WTC11 (cell line): ENCODE measurements around the gene RPUSD4. TPM values are rescaled to one million over a fixed set of nuclear protein-coding genes. Genes with fewer than 3 reads are reported as not detected.

ENCODE experiments used
- ATAC-seq: fragments of 200-7000 bp; cut with Tn5 transposase; 2 replicates; pipeline ENCODE4 v1.10.0; 2021; ENCODE audit warnings: mild to moderate bottlenecking, moderate library complexity
- CTCF ChIA-PET: fragments of 300-600 bp; sonication (Branson Sonifier 250); formaldehyde crosslinking; loops from one replicate; lab custom pipeline; 2021; ENCODE audit warnings: antibody characterized with exemption; lab: Charles Lee
- POLR2A ChIA-PET: fragments of 350-600 bp; sonication (Branson Sonifier 250); formaldehyde crosslinking; loops from one replicate; lab custom pipeline; 2021; ENCODE audit warnings: antibody characterized with exemption; lab: Charles Lee
- DNase-seq: peaks from one replicate; pipeline ENCODE4 v3.0.0; 2021; ENCODE audit warnings: low spot score
- H3K27ac Mint-ChIP-seq: 2 replicates; pipeline ENCODE4 v1.8.0; 2021; ENCODE audit warnings: mixed read lengths
- H3K27me3 Mint-ChIP-seq: 2 replicates; pipeline ENCODE4 v1.8.0; 2021; ENCODE audit warnings: low read depth, mild to moderate bottlenecking, moderate library complexity, mixed read lengths
- H3K36me3 Mint-ChIP-seq: 2 replicates; pipeline ENCODE4 v1.8.0; 2021; ENCODE audit warnings: mixed read lengths
- H3K4me1 Mint-ChIP-seq: 2 replicates; pipeline ENCODE4 v1.8.0; 2022; ENCODE audit warnings: mixed read lengths
- H3K4me3 Mint-ChIP-seq: 2 replicates; pipeline ENCODE4 v1.8.0; 2021; ENCODE audit warnings: mild to moderate bottlenecking, moderate library complexity, mixed read lengths
- H3K9me3 Mint-ChIP-seq: 2 replicates; pipeline ENCODE4 v1.8.0; 2021; ENCODE audit warnings: mixed read lengths
- AR ChIP-seq: fragments of 250-450 bp; sonication (Bioruptor Pico); IDR thresholded peaks from 2 replicates; pipeline ENCODE4 v1.9.0; 2021; ENCODE audit warnings: mild to moderate bottlenecking
- ERG ChIP-seq: fragments of 250-450 bp; sonication (Bioruptor Pico); IDR thresholded peaks from 2 replicates; pipeline ENCODE4 v1.8.0; 2021; ENCODE audit warnings: mild to moderate bottlenecking
- HMGA2 ChIP-seq: fragments of 250-450 bp; sonication (Bioruptor Pico); IDR thresholded peaks from 2 replicates; pipeline ENCODE4 v1.4.0; 2021; ENCODE audit warnings: mild to moderate bottlenecking, moderate library complexity
- MXD4 ChIP-seq: fragments of 250-450 bp; sonication (Bioruptor Pico); IDR thresholded peaks from 2 replicates; pipeline ENCODE4 v1.8.0; 2021; ENCODE audit warnings: mild to moderate bottlenecking, moderate library complexity, borderline replicate concordance
- NFE2L1 ChIP-seq: sonication (generic); formaldehyde crosslinking; IDR thresholded peaks from 2 replicates; pipeline ENCODE4 v1.8.1; 2023; ENCODE audit warnings: missing genetic modification reagents
- NFYB ChIP-seq: sonication (generic); formaldehyde crosslinking; conservative IDR thresholded peaks from 2 replicates; pipeline ENCODE4 v1.8.0; 2022; ENCODE audit warnings: low read depth, missing genetic modification reagents
- NR2C2 ChIP-seq: sonication (generic); formaldehyde crosslinking; IDR thresholded peaks from 2 replicates; pipeline ENCODE4 v1.8.0; 2022; ENCODE audit warnings: mild to moderate bottlenecking, missing genetic modification reagents
- RELA ChIP-seq: sonication (generic); formaldehyde crosslinking; IDR thresholded peaks from 2 replicates; pipeline ENCODE4 v1.8.1; 2022; ENCODE audit warnings: missing genetic modification reagents, mild to moderate bottlenecking, borderline replicate concordance
- ZNF263 ChIP-seq: sonication (generic); formaldehyde crosslinking; IDR thresholded peaks from 2 replicates; pipeline ENCODE4 v1.8.1; 2022; ENCODE audit warnings: low read depth, mild to moderate bottlenecking, moderate library complexity, missing genetic modification reagents
- ZSCAN18 ChIP-seq: fragments of 250-450 bp; sonication (Bioruptor Pico); IDR thresholded peaks from 2 replicates; pipeline ENCODE4 v2.1.2; 2022; ENCODE audit warnings: mild to moderate bottlenecking, moderate library complexity
- total RNA-seq: library from RNA; stranded (reverse); gene quantifications from 3 replicates; pipeline ENCODE4 v1.2.3, GENCODE V29; 2021

Gene RPUSD4
- total RNA-seq, 1 experiment from 2014 or later: 46.6 TPM

GRCh38 chr11:126153972-126154371, 57.5 kb downstream of the RPUSD4 start (continued):
- TF ChIP-seq AR (CRISPR knock-in tag): no peak
- TF ChIP-seq NFYB (CRISPR knock-in tag): no peak
- TF ChIP-seq, all 79 proteins: peak for 0

- Mint-ChIP-seq H3K4me1 (peaks cover 36% of the 10 kb centered on the region), H3K9me3 (peaks cover 12% of the 10 kb centered on the region), H3K36me3 (peaks cover 4% of the 10 kb centered on the region), H3K27ac (no peak overlapping the region), H3K27me3 (peaks cover 9% of the 10 kb centered on the region), H3K4me3 (no peak overlapping the region)
- ATAC-seq (no peak), DNase-seq (no peak)
- ChIA-PET CTCF (interaction anchor here (0.5 kb wide), 1 partner anchor 146 kb away, joined by 3 read pairs; no protein-coding TSS in a partner anchor), POLR2A (no interaction called here)
- TF ChIP-seq ERG (CRISPR knock-in tag): no peak
- TF ChIP-seq ZSCAN18 (CRISPR knock-in tag): no peak
- TF ChIP-seq MXD4 (CRISPR knock-in tag): no peak
Measured at GRCh38 chr11:126153006-126153405, 58.4 kb downstream of the RPUSD4 start.

- no peak for TF ChIP-seq NFE2L1 (CRISPR knock-in tag)
- no peak for TF ChIP-seq NR2C2
- POLR2A ChIA-PET: no interaction called here
- DNase-seq: no peak
- CTCF ChIA-PET: no interaction called here
- no peak for ATAC-seq
- peaks cover 9% of the 10 kb centered on the region for H3K27me3 Mint-ChIP-seq
- peaks cover 41% of the 10 kb centered on the region for H3K4me1 Mint-ChIP-seq
- peaks cover 12% of the 10 kb centered on the region for H3K9me3 Mint-ChIP-seq
- H3K4me3 Mint-ChIP-seq: no peak overlapping the region
- peaks cover 4% of the 10 kb centered on the region for H3K36me3 Mint-ChIP-seq
- no peak overlapping the region for H3K27ac Mint-ChIP-seq
Measured at GRCh38 chr11:126152586-126152985, 58.9 kb downstream of the RPUSD4 start.

- CTCF ChIA-PET: no interaction called here
Measured at GRCh38 chr11:126152152-126152551, 59.3 kb downstream of the RPUSD4 start.

More at GRCh38 chr11:126152152-126152551, 59.3 kb downstream of the RPUSD4 start:
- Mint-ChIP-seq H3K27ac (no peak overlapping the region), H3K4me3 (no peak overlapping the region), H3K36me3 (peaks cover 4% of the 10 kb centered on the region), H3K4me1 (peaks cover 45% of the 10 kb centered on the region), H3K9me3 (peaks cover 12% of the 10 kb centered on the region), H3K27me3 (peaks cover 9% of the 10 kb centered on the region)
- ATAC-seq (no peak), DNase-seq (no peak)
- no peak for TF ChIP-seq RELA (CRISPR knock-in tag)
- no peak for TF ChIP-seq HMGA2 (CRISPR knock-in tag)
- TF ChIP-seq ZNF263 (CRISPR knock-in tag): no peak
- POLR2A ChIA-PET: no interaction called here

Other genes with a start within 250 kb of the RPUSD4 start
- 33.0 to 34.1 TPM (median 33.3 TPM) in 3 replicates for gene CDON, start 148.8 kb downstream of the RPUSD4 start, total RNA-seq
- gene FAM118B, start 132 bp upstream of the RPUSD4 start, total RNA-seq: 33.1 to 35.3 TPM (median 33.2 TPM) in 3 replicates
- 59.7 to 64.7 TPM (median 62.2 TPM) in 3 replicates for gene SRPRA, start 57.2 kb upstream of the RPUSD4 start, total RNA-seq
- 59.4 to 64.4 TPM (median 61.9 TPM) in 3 replicates for gene FOXRED1, start 57.5 kb upstream of the RPUSD4 start, total RNA-seq
- gene TIRAP, start 71.4 kb upstream of the RPUSD4 start, total RNA-seq: 5.4 to 5.9 TPM (median 5.6 TPM) in 3 replicates
- gene DCPS, start 92.4 kb upstream of the RPUSD4 start, total RNA-seq: 26.2 to 30.9 TPM (median 29.4 TPM) in 3 replicates
- 12.8 to 17.3 TPM (median 14.3 TPM) in 3 replicates for gene ST3GAL4, start 144.0 kb upstream of the RPUSD4 start, total RNA-seq